ENCODE measurements around the gene C12orf76. TPM values are rescaled to one million over a fixed set of nuclear protein-coding genes. Genes with fewer than 3 reads are reported as not detected.

Gene C12orf76
- polyA plus RNA-seq, 3 donors: 9.3 to 19.4 (median 10.6) TPM

GRCh38 chr12:109994401-109995175, 53.7 kb downstream of the C12orf76 start:
- Histone ChIP-seq H4K20me1 (ENCODE audit: insufficient read depth, low read length) (peaks cover 59% of the 10 kb centered on the region), H3K27ac (ENCODE audit: low read depth in 1 of 2, low read length in 2 of 2) (peak overlapping the region in 1 of 2 donors; percentile 96), H2AFZ (ENCODE audit: insufficient read depth, low read depth, low read length, poor library complexity, severe bottlenecking) (no peak overlapping the region), H3K9ac (ENCODE audit: insufficient read depth, low read length, poor library complexity, severe bottlenecking) (peak overlapping the region; percentile 97), H3K9me3 (replicated peaks in 1 of 2; ENCODE audit: control insufficient read depth in 1 of 2, insufficient read depth in 1 of 2, low read length in 2 of 2) (no peaks in the 10 kb centered on the region), H3K4me1 (ENCODE audit: control insufficient read depth in 1 of 2, insufficient read depth in 2 of 2, low read length in 2 of 2) (peaks cover 44 to 50% of the 10 kb centered on the region in 2 donors), H3K36me3 (replicated peaks in 1 of 2; ENCODE audit: control insufficient read depth in 1 of 2, insufficient read depth in 2 of 2, low read length in 2 of 2) (peaks cover 23 to 37% of the 10 kb centered on the region in 2 donors), H3K4me2 (replicated peaks; ENCODE audit: extremely low read depth, low read length, poor library complexity, severe bottlenecking) (peak overlapping the region; percentile 85), H3K27me3 (ENCODE audit: control insufficient read depth in 2 of 2, insufficient read depth in 2 of 2, low read length in 2 of 2) (no peaks in the 10 kb centered on the region), H3K4me3 (replicated peaks in 1 of 3; ENCODE audit: low read depth in 2 of 3, low read length in 3 of 3) (peak overlapping the region; percentile 66 to 94 (median 73)), H3K79me2 (ENCODE audit: insufficient read depth, low read length) (peaks cover 81% of the 10 kb centered on the region)
- H3K27ac Mint-ChIP-seq: peak overlapping the region; percentile 97 to 99 (median 98)
- no peak for TF ChIP-seq CTCF (IDR thresholded peaks at IDR 0.05)
- H3K4me1 Mint-ChIP-seq: peaks cover 47% of the 10 kb centered on the region
- no peaks in the 10 kb centered on the region for H3K27me3 Mint-ChIP-seq (ENCODE audit: low read depth in 3 of 3)
- peak overlapping the region; percentile 97 to 99 for H3K4me3 Mint-ChIP-seq
- H3K36me3 Mint-ChIP-seq: peaks cover 25 to 33% of the 10 kb centered on the region in 2 donors
- WGBS (ENCODE audit: insufficient coverage): no CpG with 5 or more reads among the region's 6 CpGs
- peak; percentile 37 to 61 (median 53) for DNase-seq
- intact Hi-C loops (cut with micrococcal nuclease): no loop called here
- H3K9me3 Mint-ChIP-seq: no peaks in the 10 kb centered on the region

GRCh38 chr12:109993091-109993490, 55.2 kb downstream of the C12orf76 start:
- Mint-ChIP-seq H3K27ac (peak overlapping the region; percentile 1 to 79 (median 35)), H3K36me3 (peaks cover 38 to 48% of the 10 kb centered on the region in 2 donors), H3K4me1 (peaks cover 39% of the 10 kb centered on the region), H3K27me3 (ENCODE audit: low read depth in 3 of 3) (no peaks in the 10 kb centered on the region), H3K4me3 (no peak overlapping the region), H3K9me3 (no peaks in the 10 kb centered on the region)
- Histone ChIP-seq H4K20me1 (ENCODE audit: insufficient read depth, low read length) (peaks cover 73% of the 10 kb centered on the region), H3K4me1 (ENCODE audit: control insufficient read depth in 1 of 2, insufficient read depth in 2 of 2, low read length in 2 of 2) (peaks cover 37 to 42% of the 10 kb centered on the region in 2 donors), H3K4me2 (replicated peaks; ENCODE audit: extremely low read depth, low read length, poor library complexity, severe bottlenecking) (peak overlapping the region; percentile 85), H3K27ac (ENCODE audit: low read depth in 1 of 2, low read length in 2 of 2) (peak overlapping the region in 1 of 2 donors; percentile 96), H3K79me2 (ENCODE audit: insufficient read depth, low read length) (peaks cover 88% of the 10 kb centered on the region), H2AFZ (ENCODE audit: insufficient read depth, low read depth, low read length, poor library complexity, severe bottlenecking) (no peak overlapping the region), H3K27me3 (ENCODE audit: control insufficient read depth in 2 of 2, insufficient read depth in 2 of 2, low read length in 2 of 2) (no peaks in the 10 kb centered on the region), H3K9me3 (replicated peaks in 1 of 2; ENCODE audit: control insufficient read depth in 1 of 2, insufficient read depth in 1 of 2, low read length in 2 of 2) (no peaks in the 10 kb centered on the region), H3K4me3 (replicated peaks in 1 of 3; ENCODE audit: low read depth in 2 of 3, low read length in 3 of 3) (no peak overlapping the region), H3K36me3 (replicated peaks in 1 of 2; ENCODE audit: control insufficient read depth in 1 of 2, insufficient read depth in 2 of 2, low read length in 2 of 2) (peaks cover 38 to 52% of the 10 kb centered on the region in 2 donors), H3K9ac (ENCODE audit: insufficient read depth, low read length, poor library complexity, severe bottlenecking) (no peak overlapping the region)
- DNase-seq: no peak
- intact Hi-C loops (cut with micrococcal nuclease): no loop called here
- no CpG with 5 or more reads among the region's 2 CpGs for WGBS (ENCODE audit: insufficient coverage)
- TF ChIP-seq CTCF (IDR thresholded peaks at IDR 0.05): no peak

Measured in CD14-positive monocyte (primary cell).